PC-3 (cell line): ENCODE measurements around the gene CDK18. TPM values are rescaled to one million over a fixed set of nuclear protein-coding genes. Genes with fewer than 3 reads are reported as not detected.

Experiments
- ATAC-seq: fragments of 200-7000 bp; cut with Tn5 transposase; 2 replicates; pipeline ENCODE4 v1.9.1; 2020; ENCODE audit warnings: mild to moderate bottlenecking, moderate library complexity
- BruUV-seq: library from RNA; stranded (reverse); fragments of 400-500 nt; replicated peaks from 2 replicates; lab custom pipeline; 2021; lab: Mats Ljungman, UMichigan
- CTCF ChIA-PET: fragments of 300-600 bp; sonication (Branson Sonifier 250); formaldehyde crosslinking; loops from one replicate; lab custom pipeline; 2022; ENCODE audit warnings: antibody characterized with exemption; lab: Charles Lee
- POLR2A ChIA-PET: fragments of 300-600 bp; sonication (Branson Sonifier 250); formaldehyde crosslinking; loops from one replicate; lab custom pipeline; 2022; ENCODE audit warnings: antibody characterized with exemption; ENCODE audit not compliant: unreplicated experiment; lab: Charles Lee
- DNase-seq: peaks from one replicate; pipeline ENCODE4 v3.0.0-alpha.2; 2015
- H2AFZ ChIP-seq: fragments of 300-600 bp; sonication (generic); 2 replicates; pipeline ENCODE4 v1.6.0; 2016; ENCODE audit warnings: antibody characterized with exemption, low read length
- H3F3A ChIP-seq: fragments of 300-600 bp; sonication (generic); one replicate; pipeline ENCODE4 v1.6.0; 2017; ENCODE audit warnings: antibody characterized with exemption, low read length, control low read depth, mild to moderate bottlenecking; ENCODE audit not compliant: unreplicated experiment
- H3K27ac ChIP-seq: fragments of 300-600 bp; sonication (generic); 2 replicates; pipeline ENCODE4 v1.5.1; 2016; ENCODE audit warnings: mild to moderate bottlenecking, low read length
- H3K27me3 ChIP-seq: fragments of 300-600 bp; sonication (generic); 2 replicates; pipeline ENCODE4 v1.6.1; 2016; ENCODE audit warnings: low read length, mixed read lengths
- H3K36me3 ChIP-seq: fragments of 300-600 bp; sonication (generic); 2 replicates; pipeline ENCODE4 v1.6.1; 2016; ENCODE audit warnings: low read depth, mixed run types, low read length, mixed read lengths
- H3K4me1 ChIP-seq: fragments of 300-600 bp; sonication (generic); 2 replicates; pipeline ENCODE4 v1.5.1; 2016; ENCODE audit warnings: low read length; ENCODE audit not compliant: insufficient read depth
- H3K4me2 ChIP-seq: fragments of 300-600 bp; sonication (generic); 2 replicates; pipeline ENCODE4 v1.6.0; 2016; ENCODE audit warnings: low read length
- H3K4me3 ChIP-seq: fragments of 300-600 bp; sonication (generic); 2 replicates; pipeline ENCODE4 v1.5.1; 2016; ENCODE audit warnings: mild to moderate bottlenecking, low read length, mixed read lengths
- H3K79me2 ChIP-seq: fragments of 300-600 bp; sonication (generic); 2 replicates; pipeline ENCODE4 v1.6.1; 2017; ENCODE audit warnings: low read length, mixed read lengths
- H3K9ac ChIP-seq: fragments of 300-600 bp; sonication (generic); 2 replicates; pipeline ENCODE4 v1.6.0; 2016; ENCODE audit warnings: mild to moderate bottlenecking, low read length
- H3K9me2 ChIP-seq: fragments of 300-600 bp; sonication (generic); replicated peaks from 2 replicates; pipeline ENCODE4 v1.6.1; 2016; ENCODE audit warnings: mixed run types, low read length, mixed read lengths
- H3K9me3 ChIP-seq: fragments of 300-600 bp; sonication (generic); 2 replicates; pipeline ENCODE4 v1.6.1; 2016; ENCODE audit warnings: low read length, mixed read lengths
- H4K20me1 ChIP-seq: fragments of 300-600 bp; sonication (generic); 2 replicates; pipeline ENCODE4 v1.6.1; 2016; ENCODE audit warnings: low read length, mixed read lengths
- EZH2 ChIP-seq: fragments of 300-600 bp; sonication (generic); IDR thresholded peaks from one replicate; pipeline ENCODE4 v1.6.1; 2017; ENCODE audit warnings: antibody characterized with exemption, mild to moderate bottlenecking, low read length; ENCODE audit not compliant: unreplicated experiment
- EZH2phosphoT487 ChIP-seq: fragments of 300-600 bp; sonication (generic); IDR thresholded peaks from 2 replicates; pipeline ENCODE4 v1.6.1; 2018; ENCODE audit warnings: mild to moderate bottlenecking, antibody characterized with exemption, low read length, borderline replicate concordance
- intact Hi-C: fragments of 100-400 bp; cut with micrococcal nuclease; formaldehyde crosslinking; loops from 2 replicates; pipeline ENCODE4 v1.9.0; 2023
- total RNA-seq: library from RNA; depleted of rRNA; stranded (reverse); fragments of >200 nt; gene quantifications from 2 replicates; pipeline ENCODE4 v1.2.3, GENCODE V29; 2014
- TF ChIP-seq, protein P1 (sequence below): fragments of 300-600 bp; sonication (generic); conservative IDR thresholded peaks from 2 replicates; pipeline ENCODE4 v1.5.1; 2017; ENCODE audit warnings: antibody characterized with exemption, low read depth, mild to moderate bottlenecking, low read length

CDK18 gene
- total RNA-seq, 1 experiment from 2014 or later, result 13.2 TPM

DNA sequence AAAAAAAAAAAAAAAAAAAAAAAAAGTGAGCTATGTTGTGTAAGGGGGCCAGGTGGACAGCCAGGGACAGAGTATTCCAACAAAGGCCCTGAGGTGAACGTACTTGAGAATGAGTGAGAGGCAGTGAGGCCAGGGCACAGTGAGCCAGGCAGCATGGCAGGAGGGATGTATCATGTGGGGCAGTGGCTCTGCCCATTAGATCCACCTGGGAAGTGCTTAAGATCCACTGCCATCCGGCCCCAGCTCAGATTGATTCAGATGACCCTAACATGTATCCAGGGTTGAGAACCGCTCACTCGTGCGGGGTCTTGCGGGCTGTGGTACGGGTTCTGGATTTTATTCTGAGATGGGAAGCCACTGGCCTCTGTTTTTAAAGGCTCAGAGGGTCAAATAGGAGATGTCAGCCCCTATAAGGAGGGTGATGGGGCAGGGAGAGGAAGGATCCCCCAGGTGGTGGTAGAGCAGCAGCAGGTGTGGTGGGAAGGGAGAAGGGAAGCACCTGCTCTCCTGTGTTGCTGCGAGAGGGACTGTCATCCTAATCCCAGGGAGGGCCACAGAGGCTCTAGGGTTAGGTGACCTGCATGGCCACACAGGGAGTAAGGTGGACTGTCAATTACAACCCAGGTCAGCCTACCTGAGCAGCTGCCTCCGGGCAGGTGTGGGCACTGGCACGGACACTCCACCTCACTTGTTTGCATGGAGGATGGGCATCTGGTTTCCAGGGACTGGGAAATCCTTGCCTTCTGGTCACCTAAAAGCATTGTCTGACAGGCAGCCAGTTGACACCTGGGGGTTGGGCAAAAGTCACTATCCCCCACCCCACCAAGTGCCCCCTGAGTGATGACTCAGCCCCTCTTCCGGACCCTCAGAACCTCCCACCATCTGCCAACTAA, 31.6 kb downstream of the CDK18 start:
- Histone ChIP-seq H3K27me3 (no peaks in the 10 kb centered on the region), H3K27ac (no peak overlapping the region), H3K4me2 (no peak overlapping the region), H3K9me2 (no peaks in the 10 kb centered on the region), H3K79me2 (no peaks in the 10 kb centered on the region), H4K20me1 (no peaks in the 10 kb centered on the region), H2AFZ (no peak overlapping the region; the same call in 1 of the 2 replicates), H3K36me3 (no peaks in the 10 kb centered on the region), H3K9ac (no peak overlapping the region), H3F3A (no peaks in the 10 kb centered on the region), H3K9me3 (no peaks in the 10 kb centered on the region), H3K4me1 (peaks cover 25% of the 10 kb centered on the region), H3K4me3 (no peak overlapping the region)
- ATAC-seq, result peak; percentile 5; the same call in 1 of the 2 replicates
- BruUV-seq, result no TSS peak
- POLR2A ChIA-PET, result interaction anchor here (0.6 kb wide), 1 partner anchor 395 kb away, joined by 6 read pairs; no protein-coding TSS in a partner anchor
- intact Hi-C loops, result no loop called here
- CTCF ChIA-PET, result interaction anchor here (0.5 to 0.6 kb wide), 2 partner anchors 49 to 265 kb away, joined by 3 to 7 read pairs; no protein-coding TSS in a partner anchor
- DNase-seq, result no peak
- TF ChIP-seq EZH2phosphoT487 (no peak), EZH2 (no peak)
- TF ChIP-seq, protein P1, sequence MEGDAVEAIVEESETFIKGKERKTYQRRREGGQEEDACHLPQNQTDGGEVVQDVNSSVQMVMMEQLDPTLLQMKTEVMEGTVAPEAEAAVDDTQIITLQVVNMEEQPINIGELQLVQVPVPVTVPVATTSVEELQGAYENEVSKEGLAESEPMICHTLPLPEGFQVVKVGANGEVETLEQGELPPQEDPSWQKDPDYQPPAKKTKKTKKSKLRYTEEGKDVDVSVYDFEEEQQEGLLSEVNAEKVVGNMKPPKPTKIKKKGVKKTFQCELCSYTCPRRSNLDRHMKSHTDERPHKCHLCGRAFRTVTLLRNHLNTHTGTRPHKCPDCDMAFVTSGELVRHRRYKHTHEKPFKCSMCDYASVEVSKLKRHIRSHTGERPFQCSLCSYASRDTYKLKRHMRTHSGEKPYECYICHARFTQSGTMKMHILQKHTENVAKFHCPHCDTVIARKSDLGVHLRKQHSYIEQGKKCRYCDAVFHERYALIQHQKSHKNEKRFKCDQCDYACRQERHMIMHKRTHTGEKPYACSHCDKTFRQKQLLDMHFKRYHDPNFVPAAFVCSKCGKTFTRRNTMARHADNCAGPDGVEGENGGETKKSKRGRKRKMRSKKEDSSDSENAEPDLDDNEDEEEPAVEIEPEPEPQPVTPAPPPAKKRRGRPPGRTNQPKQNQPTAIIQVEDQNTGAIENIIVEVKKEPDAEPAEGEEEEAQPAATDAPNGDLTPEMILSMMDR, result no peak

DNA sequence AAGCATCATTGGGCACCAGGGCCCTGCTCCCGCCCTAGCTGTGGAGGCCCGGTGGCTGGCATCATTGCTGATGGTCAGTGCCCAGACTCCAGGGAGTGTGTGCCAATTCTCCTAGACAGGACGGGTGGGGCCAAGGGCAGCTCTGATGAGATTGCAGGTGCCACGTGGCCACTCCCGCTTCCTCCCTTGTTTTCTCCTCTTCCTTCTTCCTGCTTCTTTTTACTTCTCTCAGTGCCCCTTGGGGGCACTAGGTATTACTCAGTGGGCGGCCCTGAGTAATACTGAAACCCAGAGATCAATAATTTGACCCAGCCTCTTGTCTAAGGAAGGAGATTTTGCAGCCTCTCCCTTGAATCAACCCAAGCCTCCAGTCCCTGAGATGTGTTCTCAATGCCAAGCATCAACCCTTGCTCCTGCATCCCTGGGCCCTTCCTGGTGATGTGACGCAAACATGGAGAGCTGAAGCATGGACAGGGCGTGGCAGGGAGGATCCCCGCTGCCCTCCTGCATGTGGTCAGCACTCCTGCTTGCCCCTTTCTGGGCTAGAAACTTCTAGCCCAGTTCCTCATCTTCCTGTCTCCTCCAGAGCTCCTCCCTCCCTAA, 32.4 kb downstream of the CDK18 start:
- H3K27me3 ChIP-seq, result no peaks in the 10 kb centered on the region
- BruUV-seq, result no TSS peak
- H3F3A ChIP-seq, result no peaks in the 10 kb centered on the region
- POLR2A ChIA-PET, result no interaction called here
- H3K36me3 ChIP-seq, result no peaks in the 10 kb centered on the region
- DNase-seq (peak; percentile 59), ATAC-seq (peak; percentile 71)
- H3K4me3 ChIP-seq, result no peak overlapping the region
- TF ChIP-seq EZH2phosphoT487 (no peak), EZH2 (no peak)
- TF ChIP-seq, protein P1, result no peak
- H2AFZ ChIP-seq, result peak overlapping the region; percentile 54
- CTCF ChIA-PET, result interaction anchor here (0.6 to 1.2 kb wide), 4 partner anchors 8 to 51 kb away, joined by 3 to 4 read pairs (median 3); a partner anchor contains a TSS
- H3K4me1 ChIP-seq, result peaks cover 25% of the 10 kb centered on the region
- H3K79me2 ChIP-seq, result no peaks in the 10 kb centered on the region
- H3K9me3 ChIP-seq, result no peaks in the 10 kb centered on the region
- no peaks in the 10 kb centered on the region for H4K20me1 ChIP-seq
- peak overlapping the region; percentile 45; the same call in 1 of the 2 replicates for H3K4me2 ChIP-seq
- intact Hi-C loops, result no loop called here
- no peaks in the 10 kb centered on the region for H3K9me2 ChIP-seq
- no peak overlapping the region for H3K9ac ChIP-seq
- H3K27ac ChIP-seq, result peak overlapping the region; percentile 50
